Stimulated activated CD4-positive, alpha-beta T cell treated with anti-CD3 and anti-CD28 coated beads, TNF-alpha, amount 100 ng/mL, for 1 hour (primary cell): Measurements from ENCODE around the gene KIRREL3.

Experiments
- DNase-seq, 3 donors: peaks; one replicate each; pipeline ENCODE4 v3.0.0-alpha.2; 2020; ENCODE audit warnings: low read depth in 3 of 3, low spot score in 1 of 3

KIRREL3 gene

DNA sequence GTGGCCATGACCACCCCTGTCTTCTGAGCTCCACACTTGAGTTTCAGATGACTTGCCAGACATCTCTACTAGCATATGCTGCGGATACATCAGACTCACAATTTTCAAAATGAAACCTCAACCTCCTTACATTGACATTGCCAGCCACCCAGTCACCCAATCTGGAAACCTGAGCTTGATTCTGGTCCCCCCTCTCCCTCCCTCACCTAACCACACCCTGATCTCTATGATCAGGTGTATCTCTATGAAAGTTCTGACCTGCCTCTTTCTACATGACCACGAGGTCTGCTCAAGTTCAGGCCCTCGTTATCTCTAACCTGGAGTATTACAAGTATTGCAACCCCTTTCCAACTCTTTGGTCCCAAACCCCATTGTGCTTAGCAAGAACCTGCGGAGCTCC, 254.1 kb downstream of the KIRREL3 start:
- DNase-seq: no peak

GRCh38 chr11:126744699-126745098, 255.9 kb downstream of the KIRREL3 start:
- no peak for DNase-seq

DNA sequence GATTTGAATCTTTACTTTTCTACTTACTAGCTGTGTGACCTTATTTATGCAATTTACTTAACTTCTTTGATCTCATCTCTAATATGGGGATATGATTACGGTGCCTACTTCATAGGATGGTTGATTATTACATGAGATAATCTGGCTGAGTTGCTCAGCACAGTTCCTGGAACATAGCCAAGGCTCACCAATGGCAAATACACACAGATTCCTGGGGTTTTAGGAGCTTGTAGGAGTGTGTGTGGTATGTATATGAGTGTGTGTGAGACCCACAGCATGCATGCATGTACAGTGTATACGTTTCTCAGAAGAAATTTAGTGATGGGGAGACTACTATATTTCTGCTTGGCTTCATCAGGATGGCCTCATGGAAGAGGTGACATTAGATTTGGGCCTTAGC, 256.9 kb downstream of the KIRREL3 start:
- no peak for DNase-seq

DNA sequence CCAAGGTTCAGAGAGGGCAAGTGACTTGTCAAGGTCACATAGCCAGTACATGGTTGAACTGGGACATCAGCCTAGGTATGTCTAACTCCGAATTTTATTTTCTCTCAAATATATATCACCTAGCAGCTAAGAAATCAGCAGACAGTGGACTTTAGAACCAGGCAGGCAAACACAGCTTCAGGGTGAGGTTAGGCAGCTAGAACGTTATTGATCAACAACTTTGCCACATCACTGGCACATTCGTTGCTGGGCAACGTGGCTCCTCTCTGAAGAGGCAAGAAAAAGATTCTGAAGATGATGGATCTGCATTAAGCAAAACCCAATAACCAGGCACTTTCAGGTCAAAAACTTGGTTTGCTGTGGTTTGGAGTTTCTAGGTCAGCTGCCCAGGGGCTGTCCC, 258.0 kb downstream of the KIRREL3 start:
- no peak for DNase-seq

DNA sequence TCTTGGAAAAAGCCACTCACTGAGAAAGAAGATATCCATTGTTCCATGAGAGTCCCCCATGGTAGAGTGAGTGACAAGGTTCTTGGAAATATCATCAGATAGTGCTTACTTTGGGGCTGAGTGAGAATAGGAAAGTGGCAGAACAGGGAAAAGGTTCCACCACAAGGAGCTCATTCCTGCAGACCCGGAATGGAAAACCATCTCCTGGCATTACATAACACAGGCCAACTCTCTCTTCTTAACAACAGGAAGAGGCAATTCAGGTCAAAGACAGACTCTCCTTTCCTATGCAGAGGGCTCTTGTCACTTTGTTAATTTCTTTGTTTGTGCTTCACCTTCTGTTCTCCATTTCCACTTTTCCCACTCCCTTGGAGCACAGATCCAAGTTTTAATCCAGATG, 259.7 kb downstream of the KIRREL3 start:
- no peak for DNase-seq

- DNase-seq: no peak
These were observed 260.9 kb downstream of the KIRREL3 start for GRCh38 chr11:126739499-126740145.

- no peak for DNase-seq
These were observed 262.1 kb downstream of the KIRREL3 start for GRCh38 chr11:126738295-126739031.

GRCh38 chr11:126736682-126737572, 263.6 kb downstream of the KIRREL3 start:
- DNase-seq: no peak

- no peak for DNase-seq
These were observed 265.8 kb downstream of the KIRREL3 start for GRCh38 chr11:126734752-126735151.

- no peak for DNase-seq
These were observed 266.9 kb downstream of the KIRREL3 start for GRCh38 chr11:126733685-126734084.

GRCh38 chr11:126732981-126733380, 267.6 kb downstream of the KIRREL3 start:
- DNase-seq: no peak

GRCh38 chr11:126731576-126732142, 268.9 kb downstream of the KIRREL3 start:
- DNase-seq: no peak

DNA sequence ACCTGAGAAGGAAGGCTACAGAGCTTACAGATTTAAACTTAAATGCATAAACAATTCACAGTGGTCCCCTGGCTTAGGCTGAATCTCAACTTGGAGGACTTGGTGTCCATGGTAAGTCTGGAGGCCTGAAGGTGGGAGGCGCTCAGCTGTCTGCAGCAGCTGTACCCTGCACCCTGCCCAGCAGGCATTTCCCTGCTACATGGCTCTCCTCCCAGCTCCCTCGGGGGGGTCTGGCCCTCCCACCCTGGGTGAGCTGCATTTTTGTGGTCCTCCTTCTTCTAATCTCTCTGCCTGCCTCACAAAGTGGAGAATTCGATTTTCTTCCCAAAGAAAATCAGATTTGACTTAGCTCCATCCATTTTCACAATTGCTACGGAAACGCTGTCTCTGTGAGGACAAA, 273.2 kb downstream of the KIRREL3 start:
- DNase-seq: no peak

DNA sequence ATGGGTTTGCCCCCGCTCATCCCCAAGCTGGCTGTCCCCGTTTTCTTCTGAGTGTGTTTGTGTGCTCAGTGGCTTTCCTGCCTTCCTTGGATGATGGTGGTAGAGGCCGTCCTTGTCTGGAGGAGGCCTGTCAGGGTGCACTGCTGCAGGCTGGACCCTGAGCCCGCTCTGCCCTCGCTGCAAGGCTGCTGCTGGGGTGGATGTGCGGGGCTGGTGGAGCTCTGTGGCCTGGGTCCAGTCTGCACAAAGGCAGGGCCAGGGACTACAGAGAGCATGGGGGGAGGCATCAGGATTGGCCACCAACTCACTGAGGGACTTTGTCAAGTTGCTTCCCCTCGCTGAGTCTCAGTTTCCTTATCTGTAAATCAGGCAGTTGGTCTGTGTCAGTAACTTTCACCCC, 275.0 kb downstream of the KIRREL3 start:
- DNase-seq: no peak

DNA sequence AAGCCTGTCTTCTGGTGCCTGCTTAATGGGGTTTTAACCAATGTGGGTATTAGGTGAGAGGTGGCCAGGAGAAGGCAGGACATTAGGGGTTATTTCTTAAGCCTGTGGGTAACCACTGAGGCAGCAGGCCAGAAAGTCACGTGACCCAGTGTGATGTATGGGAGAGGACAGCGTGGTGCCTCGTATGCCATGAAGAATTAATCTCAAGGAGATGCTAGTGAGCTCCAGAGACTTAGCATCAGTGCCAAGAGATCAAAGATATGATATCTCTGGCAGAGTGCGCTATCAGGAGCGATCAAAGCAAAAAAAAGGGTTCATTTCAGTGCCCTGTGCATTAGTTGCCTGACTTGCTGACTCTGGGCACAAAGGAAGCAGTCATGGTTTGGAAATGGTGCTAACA, 275.5 kb downstream of the KIRREL3 start:
- DNase-seq: no peak

DNA sequence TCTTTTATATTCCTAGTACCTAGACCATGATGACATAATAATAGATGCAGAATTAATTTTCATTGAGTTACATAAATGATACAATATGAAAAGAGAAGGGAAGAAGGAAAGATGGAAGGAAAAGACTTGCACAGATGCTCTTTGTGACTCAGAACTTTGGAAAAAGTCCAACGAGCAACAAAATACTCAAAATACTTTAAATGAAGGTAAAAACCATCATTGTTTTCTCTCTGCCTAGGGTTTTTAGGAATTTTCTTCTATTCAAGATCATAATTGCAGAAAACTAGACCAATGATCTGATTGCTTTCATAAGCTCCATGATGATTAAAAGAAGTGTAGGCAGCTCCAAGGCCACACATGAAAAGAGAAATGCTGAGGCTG, 276.9 kb downstream of the KIRREL3 start:
- no peak for DNase-seq

DNA sequence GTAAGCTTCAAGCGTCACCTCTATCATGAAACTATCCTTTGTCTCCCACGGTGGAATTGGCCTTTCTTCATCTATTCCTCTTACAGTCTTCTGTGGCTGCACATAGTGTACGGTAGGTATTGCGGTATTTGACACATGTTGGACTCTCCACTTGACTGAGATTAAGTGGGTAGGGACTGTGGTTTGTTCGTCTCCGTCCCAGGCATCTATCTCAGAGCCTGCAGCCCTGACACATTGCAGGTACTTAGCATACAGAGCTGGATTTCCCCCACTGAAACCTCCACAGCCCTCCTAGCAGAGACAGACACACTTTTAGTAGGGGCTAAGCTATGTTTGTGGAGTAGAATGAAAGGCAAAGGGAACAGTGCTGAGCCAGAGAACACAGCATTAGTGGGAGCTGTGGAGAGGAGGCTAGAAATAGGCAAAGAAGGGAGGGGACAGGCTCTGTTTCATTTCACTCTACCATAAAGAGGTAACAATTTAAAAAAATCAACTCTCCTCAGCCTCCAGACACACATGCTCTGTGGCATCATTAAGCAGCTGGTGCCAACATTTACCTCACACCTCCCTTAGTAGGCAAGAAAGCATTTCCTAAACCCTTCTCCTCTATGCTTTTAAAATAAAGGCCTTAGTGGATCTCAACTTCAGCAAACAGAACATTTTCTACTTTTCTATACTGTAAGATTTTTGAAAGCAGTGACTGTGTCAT, 277.5 kb downstream of the KIRREL3 start:
- no peak for DNase-seq

DNA sequence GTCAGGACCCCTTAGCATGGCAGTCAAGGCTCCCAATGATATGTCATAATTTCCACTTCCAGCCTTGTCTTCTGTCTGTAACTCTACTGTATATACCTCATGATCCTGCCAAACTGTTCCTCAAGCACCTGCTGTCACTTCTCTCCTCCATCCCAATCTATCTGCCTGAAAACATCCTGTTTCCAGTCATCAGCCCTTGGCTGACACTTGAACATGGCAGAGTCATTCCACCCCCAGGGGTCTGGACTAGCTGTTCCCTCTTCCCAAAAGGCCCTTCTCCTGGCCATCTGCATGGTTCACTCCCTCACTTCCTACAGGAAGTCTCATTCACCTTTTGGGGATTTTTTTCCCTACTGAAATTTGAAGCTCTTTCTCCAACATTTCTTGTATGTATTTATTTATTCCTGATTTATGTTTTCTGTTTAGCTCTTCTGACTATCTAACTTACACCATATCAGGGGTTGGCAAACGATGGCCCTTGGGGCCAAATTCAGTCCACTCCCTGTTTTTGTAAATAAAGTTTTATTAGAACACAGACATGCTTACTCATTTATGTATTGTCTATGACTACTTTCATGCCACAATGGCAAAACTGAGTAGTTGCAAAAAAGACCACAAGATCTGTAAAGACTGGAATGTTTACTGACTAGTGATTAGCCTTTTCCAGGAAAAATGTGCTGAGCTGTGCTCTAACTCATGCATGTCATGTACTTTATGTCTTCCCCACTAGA, 278.4 kb downstream of the KIRREL3 start:
- no peak for DNase-seq

GRCh38 chr11:126720539-126721235, 279.9 kb downstream of the KIRREL3 start:
- no peak for DNase-seq

GRCh38 chr11:126719740-126720139, 280.8 kb downstream of the KIRREL3 start:
- no peak for DNase-seq
